AG08395 (cell line): Measurements from ENCODE around the gene UBN1.

Experiments used
- DNase-seq: peaks from one replicate; pipeline ENCODE4 v3.0.0; 2012; ENCODE audit warnings: mixed read lengths, low spot score

Gene UBN1

GRCh38 chr16:4859900-4860255, 12.6 kb downstream of the UBN1 start:
- DNase-seq: no peak

GRCh38 chr16:4860727-4861342, 13.6 kb downstream of the UBN1 start:
- no peak for DNase-seq

- DNase-seq: no peak
These were observed 15.4 kb downstream of the UBN1 start for GRCh38 chr16:4862639-4863038.

GRCh38 chr16:4864728-4865127, 17.4 kb downstream of the UBN1 start:
- no peak for DNase-seq

- DNase-seq: no peak
These were observed 18.1 kb downstream of the UBN1 start for GRCh38 chr16:4865231-4865860.

GRCh38 chr16:4866586-4866985, 19.3 kb downstream of the UBN1 start:
- DNase-seq: no peak

GRCh38 chr16:4868026-4868425, 20.7 kb downstream of the UBN1 start:
- no peak for DNase-seq

- no peak for DNase-seq
These were observed 21.3 kb downstream of the UBN1 start for GRCh38 chr16:4868535-4868934.

GRCh38 chr16:4869147-4869805, 22.0 kb downstream of the UBN1 start:
- no peak for DNase-seq

GRCh38 chr16:4870138-4870671, 22.9 kb downstream of the UBN1 start:
- no peak for DNase-seq

- DNase-seq: no peak
These were observed 23.8 kb downstream of the UBN1 start for GRCh38 chr16:4871071-4871470.

- no peak for DNase-seq
These were observed 25.8 kb downstream of the UBN1 start for GRCh38 chr16:4873091-4873490.

- DNase-seq: no peak
These were observed 27.4 kb downstream of the UBN1 start for GRCh38 chr16:4874666-4875065.

- no peak for DNase-seq
These were observed 29.5 kb downstream of the UBN1 start for GRCh38 chr16:4876646-4877379.

GRCh38 chr16:4877380-4877685, 30.1 kb downstream of the UBN1 start:
- DNase-seq: no peak

GRCh38 chr16:4879049-4879448, 31.8 kb downstream of the UBN1 start:
- no peak for DNase-seq

GRCh38 chr16:4880006-4880580, 32.8 kb downstream of the UBN1 start:
- no peak for DNase-seq

- peak; percentile 43 for DNase-seq
These were observed 34.8 kb downstream of the UBN1 start for GRCh38 chr16:4882000-4882632.

- peak; percentile 32 for DNase-seq
These were observed 35.5 kb downstream of the UBN1 start for GRCh38 chr16:4882633-4883285.

- DNase-seq: no peak
These were observed 36.2 kb downstream of the UBN1 start for GRCh38 chr16:4883501-4883900.

GRCh38 chr16:4884209-4884608, 36.9 kb downstream of the UBN1 start:
- DNase-seq: no peak
